NCI-H2029 treated with DMSO at 0.1 percent for 48 hours (cell line): ENCODE results near the gene ARFRP1.
"Not testable (repeated sequence)": the region's sequence is repeated elsewhere in the genome, so short reads cannot be mapped to it uniquely, and the experiment has no call there.

Experiments used
- DNase-seq: peaks from one replicate; lab custom pipeline; 2025; lab: John Stamatoyannopoulos, UW

Gene ARFRP1

DNA sequence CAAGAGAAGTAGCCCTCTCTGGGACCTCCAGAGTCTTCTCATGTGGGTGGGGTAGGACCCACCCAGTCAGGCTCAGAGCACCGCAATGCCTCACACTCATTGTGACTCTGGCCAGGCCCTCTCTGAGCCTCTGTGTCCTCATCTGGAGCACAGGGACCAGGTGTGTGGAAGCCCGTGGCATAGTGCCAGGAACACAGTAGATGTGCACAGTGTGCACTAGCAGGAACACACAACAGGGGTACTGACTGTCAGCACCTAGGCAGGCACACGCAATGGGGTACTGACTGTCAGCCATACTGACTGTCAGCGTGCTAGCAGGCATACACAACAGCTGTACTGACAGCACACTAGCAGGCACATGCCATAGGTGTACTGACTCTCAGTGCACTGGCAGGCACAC is 52.5 kb downstream of the ARFRP1 start:
- no peak for DNase-seq

GRCh38 chr20:63653974-63654668 is 53.7 kb downstream of the ARFRP1 start:
- no peak for DNase-seq

DNA sequence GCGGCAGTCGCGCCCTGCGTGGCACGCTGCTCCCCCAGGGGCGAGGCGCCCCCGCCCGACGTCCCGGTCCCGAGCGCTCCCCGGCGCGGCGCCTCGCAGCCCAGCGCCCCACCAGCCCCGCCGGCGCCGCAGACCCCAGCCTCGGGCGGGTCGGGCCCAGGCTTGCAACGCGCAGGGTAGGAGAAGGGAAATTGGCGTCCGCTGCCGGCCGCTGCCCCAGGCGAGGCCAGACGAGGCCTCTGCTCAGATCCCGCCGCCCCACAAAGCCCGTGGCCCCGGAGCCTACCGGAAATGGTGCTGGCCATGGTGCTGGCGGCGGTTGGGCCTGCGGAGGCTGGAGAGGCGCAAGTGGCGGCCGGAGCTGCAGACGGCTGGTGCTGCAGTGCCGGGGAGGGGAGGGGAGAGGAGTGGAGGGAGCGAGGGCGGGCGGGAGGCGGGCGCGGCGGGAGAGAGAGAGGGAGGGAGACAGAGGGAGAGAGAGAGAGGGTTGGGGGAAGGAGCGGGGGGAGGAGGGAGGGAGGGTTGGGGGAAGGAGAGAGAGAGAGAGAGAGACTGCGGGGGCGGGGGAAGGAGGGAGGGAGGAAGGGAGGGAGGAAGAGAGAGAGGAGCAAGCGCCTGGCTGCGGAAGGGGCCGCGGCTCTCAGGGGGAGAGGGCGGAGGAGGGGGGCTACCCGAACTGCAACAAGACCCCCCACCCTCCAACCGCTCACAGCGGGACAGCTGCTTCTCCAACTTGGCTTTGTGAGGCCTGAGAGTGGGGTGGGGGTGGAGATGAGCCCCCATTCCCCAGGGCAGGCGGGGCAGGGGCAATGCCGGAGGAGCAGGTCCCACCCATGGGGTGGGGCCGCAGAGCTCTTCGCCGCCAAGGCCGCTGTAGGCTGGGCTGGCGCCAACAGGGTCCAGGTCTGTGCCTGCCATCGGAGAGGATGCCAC is 54.5 kb downstream of the ARFRP1 start, which contains the start of gene STMN3:
Gene STMN3 (minus strand): TSS at position 384 of the 933 bp plus-strand sequence. CDS start 79 bp downstream, at position 305.
- peak; percentile 36 for DNase-seq

GRCh38 chr20:63652192-63652980 is 55.4 kb downstream of the ARFRP1 start:
- DNase-seq = no peak

DNA sequence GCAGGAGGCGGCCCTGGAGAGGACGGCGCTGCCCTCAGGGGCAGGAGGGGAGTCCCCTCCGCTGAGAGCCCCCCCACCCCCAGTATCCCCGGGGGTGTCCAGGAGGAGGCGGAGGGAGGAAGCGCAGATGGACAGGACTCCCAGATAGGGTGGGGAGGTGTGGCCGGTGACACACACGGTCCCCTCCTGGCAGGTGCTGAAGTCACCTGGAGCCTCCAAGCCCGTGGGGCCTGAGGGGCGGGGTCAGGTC is 55.9 kb downstream of the ARFRP1 start:
- no peak for DNase-seq

DNA sequence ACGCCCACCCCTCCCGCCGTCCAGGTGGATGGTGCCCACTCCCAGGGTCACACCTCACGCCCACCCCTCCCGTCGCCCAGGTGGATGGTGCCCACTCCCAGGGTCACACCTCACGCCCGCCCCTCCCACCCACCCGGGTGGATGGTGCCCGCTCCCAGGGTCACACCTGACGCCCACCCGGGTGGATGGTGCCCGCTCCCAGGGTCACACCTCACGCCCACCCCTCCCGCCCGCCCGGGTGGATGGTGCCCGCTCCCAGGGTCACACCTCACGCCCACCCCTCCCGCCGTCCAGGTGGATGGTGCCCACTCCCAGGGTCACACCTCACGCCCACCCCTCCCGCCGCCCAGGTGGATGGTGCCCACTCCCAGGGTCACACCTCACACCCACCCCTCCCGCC is 57.3 kb downstream of the ARFRP1 start:
- not testable (repeated sequence) for DNase-seq

- no peak for DNase-seq
Measured at GRCh38 chr20:63648895-63649589, 58.7 kb downstream of the ARFRP1 start.
